Fibroblast of villous mesenchyme (primary cell): ENCODE data around the gene ZNF506. TPM values are rescaled to one million over a fixed set of nuclear protein-coding genes. Genes with fewer than 3 reads are reported as not detected.
"Not testable (repeated sequence)": the region's sequence is repeated elsewhere in the genome, so short reads cannot be mapped to it uniquely, and the experiment has no call there.

Source experiments
- DNase-seq: peaks from one replicate; pipeline ENCODE4 v3.0.0-alpha.2; 2010; ENCODE audit warnings: low read depth
- H3K4me3 ChIP-seq: 2 replicates; pipeline ENCODE4 v1.5.1; 2011; ENCODE audit warnings: low read depth, mild to moderate bottlenecking, low read length
- total RNA-seq: library from RNA; depleted of rRNA; stranded (reverse); fragments of >200 nt; gene quantifications from 2 replicates; pipeline ENCODE4 v1.2.3, GENCODE V29; 2012
- TF ChIP-seq, protein P1 (sequence below): IDR thresholded peaks from 2 replicates; pipeline ENCODE4 v1.5.1; 2012; ENCODE audit warnings: low read depth, mild to moderate bottlenecking, low read length; ENCODE audit not compliant: insufficient read depth

ZNF506 gene
- total RNA-seq = 7.3 and 7.7 TPM in 2 replicates

DNA sequence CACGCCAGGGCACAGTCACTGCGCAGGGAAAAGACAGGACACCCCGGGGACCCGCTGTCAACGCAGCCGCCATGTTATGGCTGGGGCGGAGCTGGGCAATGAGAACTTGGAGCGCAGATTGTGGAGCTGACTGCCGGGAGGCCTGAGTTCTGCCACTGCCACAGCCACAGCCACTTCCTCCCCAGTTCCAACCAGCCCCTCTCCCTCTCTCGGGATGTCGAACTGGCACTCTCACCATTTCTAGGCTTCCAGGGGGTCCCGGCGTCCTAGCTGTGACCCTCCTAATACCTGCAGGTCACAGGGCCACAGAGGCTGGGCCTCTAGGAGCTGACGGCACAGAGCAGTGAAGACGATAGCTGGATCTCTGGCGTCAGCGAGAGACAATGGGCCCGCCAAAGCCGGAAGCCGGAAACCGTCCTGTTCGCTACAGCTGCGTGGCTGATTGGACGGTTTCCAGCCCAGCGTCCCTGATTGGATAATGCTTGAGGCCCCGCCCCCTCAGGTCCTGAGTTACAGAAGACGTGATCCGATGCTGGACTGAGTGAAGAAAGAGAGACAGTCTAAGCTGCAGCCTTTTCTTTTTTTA, at the start of gene ZNF506:
Gene ZNF506, minus strand, starts transcription at position 385 of the 586 bp plus-strand sequence. Its CDS starts 147 bp downstream, at position 238.
- TF ChIP-seq, protein P1, sequence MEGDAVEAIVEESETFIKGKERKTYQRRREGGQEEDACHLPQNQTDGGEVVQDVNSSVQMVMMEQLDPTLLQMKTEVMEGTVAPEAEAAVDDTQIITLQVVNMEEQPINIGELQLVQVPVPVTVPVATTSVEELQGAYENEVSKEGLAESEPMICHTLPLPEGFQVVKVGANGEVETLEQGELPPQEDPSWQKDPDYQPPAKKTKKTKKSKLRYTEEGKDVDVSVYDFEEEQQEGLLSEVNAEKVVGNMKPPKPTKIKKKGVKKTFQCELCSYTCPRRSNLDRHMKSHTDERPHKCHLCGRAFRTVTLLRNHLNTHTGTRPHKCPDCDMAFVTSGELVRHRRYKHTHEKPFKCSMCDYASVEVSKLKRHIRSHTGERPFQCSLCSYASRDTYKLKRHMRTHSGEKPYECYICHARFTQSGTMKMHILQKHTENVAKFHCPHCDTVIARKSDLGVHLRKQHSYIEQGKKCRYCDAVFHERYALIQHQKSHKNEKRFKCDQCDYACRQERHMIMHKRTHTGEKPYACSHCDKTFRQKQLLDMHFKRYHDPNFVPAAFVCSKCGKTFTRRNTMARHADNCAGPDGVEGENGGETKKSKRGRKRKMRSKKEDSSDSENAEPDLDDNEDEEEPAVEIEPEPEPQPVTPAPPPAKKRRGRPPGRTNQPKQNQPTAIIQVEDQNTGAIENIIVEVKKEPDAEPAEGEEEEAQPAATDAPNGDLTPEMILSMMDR = no peak
- peak; percentile 97 for DNase-seq
- peak within 1 kb of the TSS; percentile 92 for H3K4me3 ChIP-seq

DNA sequence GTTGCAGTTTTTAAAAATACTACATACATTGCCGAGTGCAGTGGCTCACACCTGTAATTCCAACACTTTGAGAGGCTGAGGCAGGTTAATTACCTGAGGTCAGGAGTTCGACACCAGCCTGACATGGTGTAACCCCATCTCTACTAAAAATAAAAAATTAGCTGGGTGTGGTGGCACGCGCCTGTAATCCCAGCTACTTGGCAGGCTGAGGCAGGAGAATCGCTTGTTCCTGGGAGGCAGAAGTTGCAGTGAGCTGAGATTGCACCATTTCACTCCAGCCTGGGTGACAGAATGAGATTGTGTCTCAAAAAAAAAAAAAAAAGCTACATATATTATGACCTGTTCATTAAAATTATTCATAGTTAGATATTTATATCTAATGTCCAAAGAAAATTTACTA, 48.5 kb upstream of the ZNF506 start:
- H3K4me3 ChIP-seq, DNase-seq: not testable (repeated sequence)

DNA sequence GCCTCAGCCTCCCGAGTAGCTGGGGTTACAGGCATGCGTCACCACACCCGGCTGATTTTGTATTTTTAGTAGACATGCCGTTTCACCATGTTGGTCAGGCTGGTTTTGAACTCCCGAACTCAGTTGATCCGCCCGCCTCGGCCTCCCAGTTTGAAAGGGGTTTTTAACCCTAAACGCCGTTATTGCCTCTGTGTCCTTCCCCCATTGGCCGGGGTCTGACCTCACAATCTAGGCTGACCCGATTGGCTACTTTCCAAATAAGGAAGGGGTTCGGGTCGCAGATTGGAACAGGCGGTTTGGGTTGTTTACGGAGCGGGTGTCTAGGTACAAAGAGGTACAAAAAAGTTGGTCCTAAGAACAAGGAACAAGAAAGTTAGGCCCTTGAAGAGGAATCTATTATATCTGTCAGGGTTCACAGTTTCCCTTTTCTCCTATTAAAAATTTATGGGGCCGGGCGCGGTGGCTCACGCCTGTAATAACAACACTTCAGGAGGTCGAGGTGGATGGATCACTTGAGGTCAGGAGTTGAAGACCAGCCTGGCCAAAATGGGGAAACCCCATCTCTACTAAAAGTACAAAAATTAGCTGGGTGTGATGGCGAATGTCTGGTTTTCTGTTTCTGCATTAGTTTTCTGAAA, 45.2 kb upstream of the ZNF506 start:
- TF ChIP-seq, protein P1 = no peak
- peak overlapping the region; percentile 72 for H3K4me3 ChIP-seq
- DNase-seq = peak; percentile 29

DNA sequence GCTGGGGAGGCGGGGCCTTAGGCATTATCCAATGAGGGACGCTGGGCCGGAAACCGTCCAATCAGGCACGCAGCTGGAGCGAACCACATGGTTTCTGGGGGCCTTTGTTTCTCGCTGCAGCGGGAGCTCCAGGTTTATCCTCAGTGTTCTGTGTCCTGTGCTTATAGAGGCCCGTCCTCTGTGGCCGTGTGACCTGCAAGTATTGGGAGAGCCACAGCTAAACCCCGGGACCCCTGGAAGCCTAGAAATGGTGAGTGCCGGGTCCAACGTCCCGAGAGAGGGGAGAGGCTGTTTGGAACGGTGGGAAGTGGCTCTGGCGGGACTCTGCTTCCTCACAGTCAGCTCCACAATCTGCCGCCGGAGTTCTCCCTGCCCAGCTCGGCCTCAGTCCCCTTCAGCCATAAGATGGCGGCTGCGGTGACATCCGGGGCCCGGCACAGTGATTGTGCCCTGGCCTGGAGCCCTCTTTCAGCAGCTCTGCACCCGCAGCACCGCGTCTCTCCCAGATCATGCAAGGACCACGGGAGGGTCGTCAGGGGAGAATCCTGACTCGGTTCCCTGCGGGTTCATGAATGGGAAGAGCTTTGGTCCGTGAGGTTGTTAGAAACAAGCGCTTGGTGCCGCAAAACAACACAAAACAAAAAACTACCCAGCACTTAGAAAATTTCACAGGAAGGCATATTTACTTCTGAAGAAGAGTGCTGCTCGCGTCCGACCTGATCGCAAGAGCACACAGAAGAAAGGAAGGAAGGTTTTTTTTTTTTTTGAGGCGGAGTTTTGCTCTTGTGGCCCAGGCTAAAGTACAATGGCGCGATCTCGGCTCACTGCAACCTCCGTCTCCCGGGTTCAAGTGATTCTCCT, 44.4 kb upstream of the ZNF506 start, which contains the start of gene ZNF253:
Gene ZNF253, plus strand, starts transcription at position 133 of the 861 bp plus-strand sequence. Its CDS starts 115 bp downstream, at position 248.
- TF ChIP-seq, protein P1 = no peak
- H3K4me3 ChIP-seq = peak within 1 kb of the TSS; percentile 72
- peak; percentile 92 for DNase-seq

DNA sequence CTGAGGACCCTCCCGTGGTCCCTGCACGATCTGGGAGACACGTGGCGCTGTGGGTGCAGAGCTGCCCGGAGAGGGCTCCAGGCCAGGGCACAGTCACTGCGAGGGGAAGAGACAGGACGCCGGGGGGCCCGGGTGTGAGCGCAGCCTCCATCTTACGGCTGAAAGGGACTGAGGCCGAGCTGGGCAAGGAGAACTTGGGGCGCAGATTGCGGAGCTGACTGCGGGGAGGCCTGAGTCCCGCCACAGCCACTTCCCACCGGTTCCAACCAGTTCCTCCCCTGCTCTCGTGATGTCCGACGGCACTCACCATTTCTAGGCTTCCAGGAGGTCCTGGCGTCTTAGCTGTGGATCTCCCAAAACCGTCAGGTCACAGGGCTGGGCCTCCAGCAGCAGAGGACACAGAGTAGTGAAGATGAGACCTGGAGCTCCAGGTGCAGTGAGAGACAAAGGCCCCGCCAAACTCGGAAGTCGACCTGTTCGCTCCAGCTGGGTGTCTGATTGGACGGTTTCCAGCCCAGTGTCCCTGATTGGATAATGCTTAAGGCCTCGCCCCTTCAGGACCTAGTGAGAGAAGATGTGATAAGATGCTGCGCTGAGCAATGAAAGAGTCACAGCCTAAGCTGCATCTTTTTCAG, 39.3 kb upstream of the ZNF506 start:
- H3K4me3 ChIP-seq = no peak overlapping the region
- DNase-seq = no peak
- TF ChIP-seq, protein P1 = no peak

DNA sequence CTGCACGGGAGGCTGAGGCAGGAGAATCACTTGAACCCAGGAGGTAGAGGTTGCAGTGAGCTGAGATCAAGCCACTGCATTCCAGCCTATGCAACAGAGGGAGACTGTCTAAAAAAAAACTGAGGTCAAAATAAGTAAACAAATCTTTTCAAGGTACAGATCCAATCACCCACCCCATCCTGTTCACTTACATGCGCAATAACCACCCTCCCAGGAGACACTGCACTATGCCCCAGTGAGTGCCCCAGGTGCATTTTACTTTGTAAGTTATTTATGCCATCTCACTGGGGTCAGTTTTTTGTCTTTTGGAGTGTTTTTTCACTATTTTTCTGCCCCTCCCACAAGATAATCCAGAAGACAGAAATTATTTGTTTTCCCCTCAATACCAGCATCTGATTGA, 37.2 kb upstream of the ZNF506 start:
- TF ChIP-seq, protein P1 = no peak
- H3K4me3 ChIP-seq = no peak overlapping the region
- DNase-seq = no peak

DNA sequence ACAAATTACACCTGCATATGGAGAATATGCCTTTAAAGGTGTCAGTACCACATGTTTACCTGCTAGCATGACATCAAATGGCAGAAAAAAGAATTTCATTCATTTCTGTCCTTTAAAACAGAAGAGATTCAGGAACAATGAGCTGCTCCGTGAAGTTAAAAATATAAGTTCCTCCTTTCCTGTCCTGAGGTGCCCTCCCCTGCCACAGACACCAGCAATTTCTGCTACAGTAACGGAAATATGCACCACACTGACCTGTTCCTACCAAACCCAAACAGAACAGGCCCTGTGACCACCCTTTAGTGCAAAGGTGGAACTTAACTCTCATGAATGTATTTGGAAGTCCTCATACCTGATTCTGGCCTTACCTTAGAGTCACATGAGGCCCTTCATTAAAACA, 30.2 kb upstream of the ZNF506 start:
- DNase-seq = not testable (repeated sequence)

More for the DNA sequence above, 30.2 kb upstream of the ZNF506 start:
- not testable (repeated sequence) for H3K4me3 ChIP-seq
